ENCODE measurements around the gene PRRT1B.
"Not testable (repeated sequence)": the region's sequence is repeated elsewhere in the genome, so short reads cannot be mapped to it uniquely, and the experiment has no call there.

Gene PRRT1B

GRCh38 chr9:131545003-131545785, at the start of gene PRRT1B:
Gene PRRT1B, plus strand, starts transcription at chr9:131545523. Its CDS starts 93 bp downstream, at chr9:131545616.
- DNase-seq: peak; percentile 50

- no peak for DNase-seq
Measured at GRCh38 chr9:131495785-131496184, 49.5 kb upstream of the PRRT1B start.

DNA sequence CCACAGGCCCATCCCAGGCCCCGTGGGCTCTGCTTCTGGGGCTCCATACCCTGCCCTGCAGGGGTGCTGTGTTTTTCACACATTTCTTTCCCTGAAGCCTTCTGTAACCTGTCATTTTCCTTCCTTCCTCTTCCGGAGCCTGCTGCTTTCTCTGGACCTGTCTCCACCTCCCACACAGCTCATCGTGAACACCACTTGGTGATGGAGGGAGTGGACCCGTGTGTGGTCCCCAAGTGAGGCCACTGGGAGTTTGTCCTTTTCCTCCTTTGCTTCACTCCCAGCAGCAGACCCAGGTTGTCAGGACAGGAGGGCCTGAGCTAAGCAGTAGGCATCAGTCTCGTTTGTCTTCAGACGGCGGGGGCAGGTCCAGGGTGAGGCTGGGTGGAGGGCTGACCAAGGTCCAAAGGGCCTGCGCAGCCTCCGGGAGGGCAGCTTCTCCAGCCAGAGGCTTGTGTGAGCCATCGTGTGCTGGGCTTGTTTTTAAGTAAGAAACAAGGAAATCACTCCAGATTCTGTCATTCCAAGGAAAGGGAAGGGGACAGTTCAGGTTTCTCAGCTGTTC, 48.4 kb upstream of the PRRT1B start:
- DNase-seq: no peak

- no peak for DNase-seq
Measured at GRCh38 chr9:131499254-131499767, 46.0 kb upstream of the PRRT1B start.

DNA sequence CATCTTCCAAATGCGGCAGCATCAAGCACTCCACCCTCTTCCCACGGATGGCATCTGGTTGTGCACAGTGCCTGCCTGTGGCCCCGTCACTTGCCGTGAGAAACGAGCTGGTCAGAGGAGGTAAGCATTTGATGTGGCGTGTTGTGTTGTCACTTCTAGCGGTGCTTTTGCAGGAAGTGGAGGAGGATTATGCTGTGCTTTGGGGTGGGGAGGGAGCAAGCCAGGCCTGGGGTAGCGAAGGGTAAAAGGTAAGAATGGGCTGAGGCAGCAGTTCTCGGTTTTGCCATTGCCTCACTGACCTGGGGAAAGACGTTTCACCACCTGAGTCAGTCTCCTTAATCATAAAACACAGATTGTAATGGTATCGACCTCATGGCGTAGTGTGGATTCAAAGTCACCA, 44.9 kb upstream of the PRRT1B start:
- no peak for DNase-seq

DNA sequence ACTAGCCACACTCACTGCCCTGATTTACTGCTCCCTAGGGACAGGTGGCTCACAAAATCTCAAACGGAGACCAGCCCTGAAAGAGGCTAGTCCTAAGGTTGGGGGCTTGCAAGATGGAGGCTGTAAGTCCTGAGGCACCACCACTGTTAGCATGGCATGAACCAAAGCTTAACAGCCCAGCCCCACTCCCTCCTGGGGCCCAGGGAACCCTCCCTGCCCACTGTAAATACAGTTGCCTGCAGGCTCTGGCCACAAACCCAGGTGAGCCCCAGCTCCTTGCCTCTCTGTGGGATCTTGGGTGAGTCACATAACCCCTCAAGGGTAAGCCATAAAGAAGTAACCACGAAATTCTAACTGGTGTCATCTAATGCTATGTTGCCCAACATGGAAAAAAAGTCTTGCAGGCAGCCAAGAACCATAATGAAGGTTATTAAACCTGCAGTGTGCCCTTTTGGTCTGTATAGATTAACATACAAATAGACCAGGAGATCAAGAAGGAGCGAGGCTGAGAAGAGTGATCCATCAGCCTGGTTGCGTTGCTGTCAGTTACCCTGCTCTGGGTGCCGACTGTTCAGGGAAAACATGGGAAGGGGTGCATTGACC, 44.3 kb upstream of the PRRT1B start:
- no peak for DNase-seq

- peak; percentile 89 for DNase-seq
Measured at GRCh38 chr9:131502781-131503625, 42.3 kb upstream of the PRRT1B start, which contains the start of gene POMT1. Gene POMT1, plus strand, starts transcription at chr9:131502918. Its CDS starts 1,301 bp downstream, at chr9:131504219.

- DNase-seq: no peak
Measured at GRCh38 chr9:131503626-131504465, 41.5 kb upstream of the PRRT1B start.

GRCh38 chr9:131505012-131505411, 40.3 kb upstream of the PRRT1B start:
- no peak for DNase-seq

DNA sequence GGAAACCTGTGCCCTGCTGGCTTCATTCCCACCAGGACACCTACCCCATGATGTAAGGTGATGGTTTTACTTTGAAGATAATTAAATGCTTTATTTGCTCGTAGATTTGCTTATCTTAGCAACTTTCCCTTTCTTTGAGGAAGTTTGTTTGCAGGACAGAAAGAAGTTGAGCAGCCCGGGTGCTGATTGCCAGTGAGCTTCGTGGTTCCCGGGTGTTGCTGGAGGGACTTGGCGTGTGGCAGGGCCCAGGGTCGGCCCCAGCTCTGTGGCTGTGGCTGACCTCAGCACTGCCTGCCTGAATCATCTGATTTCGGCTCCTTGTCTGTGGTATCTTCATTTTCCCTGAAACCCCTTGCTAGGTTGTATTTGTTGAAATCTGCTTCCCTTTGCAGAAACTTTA, 33.9 kb upstream of the PRRT1B start:
- DNase-seq: no peak

DNA sequence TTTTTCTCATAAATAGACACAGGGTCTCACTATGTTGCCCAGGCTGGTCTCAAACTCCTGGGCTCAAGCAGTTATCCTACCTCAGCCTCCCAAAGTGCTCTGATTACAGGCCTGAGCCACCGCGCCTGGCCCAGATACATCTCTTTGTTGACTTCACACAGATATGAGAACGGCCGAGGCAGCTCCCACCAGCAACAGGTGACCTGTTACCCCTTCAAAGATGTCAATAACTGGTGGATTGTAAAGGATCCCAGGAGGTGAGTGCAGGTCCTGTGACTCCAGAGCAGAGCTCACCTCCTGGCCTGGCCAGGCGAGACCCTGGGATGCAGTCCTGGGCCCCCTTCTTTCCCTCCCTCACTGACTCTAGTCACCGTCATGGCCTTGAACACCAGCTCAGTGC, 33.4 kb upstream of the PRRT1B start:
- DNase-seq: no peak

GRCh38 chr9:131513177-131513576, 32.1 kb upstream of the PRRT1B start:
- no peak for DNase-seq

- DNase-seq: not testable (repeated sequence)
Measured at GRCh38 chr9:131515559-131516031, 29.7 kb upstream of the PRRT1B start.

DNA sequence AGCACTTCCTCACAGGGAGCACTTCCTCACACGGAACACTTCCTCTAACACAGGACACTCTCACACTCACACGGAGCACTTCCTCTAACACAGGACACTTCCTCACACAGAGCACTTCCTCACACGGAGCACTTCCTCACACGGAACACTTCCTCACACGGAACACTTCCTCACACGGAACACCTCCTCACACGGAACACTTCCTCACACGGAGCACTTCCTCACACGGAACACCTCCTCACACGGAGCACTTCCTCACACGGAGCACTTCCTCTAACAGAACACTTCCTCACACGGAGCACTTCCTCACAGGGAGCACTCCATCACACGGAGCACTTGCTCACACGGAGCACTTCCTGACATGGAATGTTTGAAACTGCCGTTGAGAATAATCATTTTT, 29.2 kb upstream of the PRRT1B start:
- DNase-seq: no peak

DNA sequence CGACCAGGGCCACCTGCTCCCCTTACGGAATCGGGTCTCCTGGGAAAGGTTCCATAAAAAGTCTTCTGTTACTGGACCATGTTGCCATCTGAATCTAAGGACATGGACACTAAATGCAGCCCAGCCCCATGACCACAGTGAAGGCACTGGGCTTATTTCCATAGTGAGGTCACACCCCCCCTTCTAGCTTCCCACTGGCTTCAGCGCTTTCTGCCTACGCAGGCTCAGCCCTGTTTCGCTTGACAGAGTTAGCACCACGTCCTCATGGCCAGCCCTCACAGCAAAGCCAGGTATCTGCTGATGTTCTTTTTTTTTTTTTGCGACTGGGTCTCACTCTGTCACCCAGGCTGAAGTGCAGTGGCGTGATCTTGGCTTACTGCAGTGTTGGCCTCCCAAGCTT, 28.4 kb upstream of the PRRT1B start:
- DNase-seq: no peak

DNA sequence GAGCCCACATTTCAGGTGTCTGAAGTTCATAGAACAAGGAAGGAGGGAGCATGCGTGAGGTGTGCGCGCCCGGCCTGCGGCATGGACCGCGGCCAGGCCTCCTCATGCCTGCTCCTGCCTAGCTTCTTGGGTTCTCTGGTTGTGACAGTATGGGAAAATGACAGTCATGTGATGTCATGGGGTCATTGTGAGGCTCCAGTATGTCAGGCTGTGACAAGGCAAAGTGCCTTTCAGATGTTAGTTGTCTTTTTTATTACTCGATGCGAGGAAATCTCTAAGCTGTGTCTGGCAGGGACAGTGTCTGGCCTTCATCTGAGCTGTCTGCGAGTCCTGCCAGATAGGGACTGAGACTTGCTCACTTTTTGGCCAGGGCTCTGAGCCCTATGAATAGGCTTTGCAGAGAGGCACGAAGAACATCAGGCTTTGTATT, 27.5 kb upstream of the PRRT1B start:
- no peak for DNase-seq

DNA sequence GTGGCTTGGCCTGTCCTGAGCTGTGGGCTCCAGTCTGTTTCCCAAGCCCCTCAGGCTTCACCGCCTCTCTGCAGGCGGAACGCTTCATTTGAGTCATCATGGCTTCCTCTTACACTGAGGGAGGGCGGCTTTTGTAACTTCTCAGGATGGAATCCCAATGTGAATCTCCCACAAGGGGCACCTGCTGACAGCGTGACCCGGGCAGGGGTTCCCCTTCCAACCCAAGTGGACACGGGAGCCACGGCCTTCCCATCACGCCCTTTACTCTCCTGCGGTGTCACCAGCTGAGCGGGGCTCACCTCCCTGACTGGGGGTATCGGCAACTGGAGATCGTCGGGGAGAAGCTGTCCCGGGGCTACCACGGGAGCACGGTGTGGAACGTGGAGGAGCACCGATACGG, 26.8 kb upstream of the PRRT1B start:
- DNase-seq: no peak

- DNase-seq: no peak
Measured at GRCh38 chr9:131520503-131520902, 24.8 kb upstream of the PRRT1B start.

DNA sequence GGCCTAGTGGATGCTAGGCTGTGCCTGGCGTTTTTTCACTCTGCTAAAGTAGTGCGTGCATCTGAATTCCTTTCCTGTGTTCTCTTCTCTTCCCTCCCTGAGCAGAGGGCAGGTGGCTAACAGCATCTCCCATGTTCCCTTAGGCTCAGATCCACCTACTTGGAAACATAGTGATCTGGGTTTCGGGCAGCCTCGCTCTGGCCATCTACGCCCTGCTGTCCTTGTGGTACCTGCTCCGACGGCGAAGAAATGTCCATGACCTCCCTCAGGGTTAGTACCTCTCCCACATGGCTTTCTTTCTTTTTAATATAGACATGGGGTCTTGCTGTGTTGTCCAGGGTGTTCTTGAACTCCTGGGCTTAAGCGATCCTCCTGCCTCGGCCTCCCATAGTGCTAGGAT, 24.1 kb upstream of the PRRT1B start:
- no peak for DNase-seq

DNA sequence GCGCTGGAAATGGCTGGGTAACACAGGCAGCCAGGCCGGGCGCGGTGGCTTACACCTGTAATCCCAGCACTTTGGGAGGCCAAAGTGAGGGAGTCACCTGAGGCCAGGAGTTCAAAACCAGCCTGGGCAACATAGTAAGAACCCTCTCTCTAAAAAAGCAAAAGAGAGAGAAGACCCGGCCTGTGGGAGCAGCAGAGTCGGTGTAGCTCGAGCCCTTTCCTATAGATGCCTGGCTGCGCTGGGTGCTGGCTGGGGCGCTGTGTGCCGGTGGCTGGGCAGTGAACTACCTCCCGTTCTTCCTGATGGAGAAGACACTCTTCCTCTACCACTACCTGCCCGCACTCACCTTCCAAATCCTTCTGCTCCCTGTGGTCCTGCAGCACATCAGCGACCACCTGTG, 23.5 kb upstream of the PRRT1B start:
- DNase-seq: no peak

GRCh38 chr9:131522257-131523085, 22.9 kb upstream of the PRRT1B start:
- no peak for DNase-seq

Data from NCI-H1092 (cell line).